ENCODE measurements around the gene PRKCE.

DNA sequence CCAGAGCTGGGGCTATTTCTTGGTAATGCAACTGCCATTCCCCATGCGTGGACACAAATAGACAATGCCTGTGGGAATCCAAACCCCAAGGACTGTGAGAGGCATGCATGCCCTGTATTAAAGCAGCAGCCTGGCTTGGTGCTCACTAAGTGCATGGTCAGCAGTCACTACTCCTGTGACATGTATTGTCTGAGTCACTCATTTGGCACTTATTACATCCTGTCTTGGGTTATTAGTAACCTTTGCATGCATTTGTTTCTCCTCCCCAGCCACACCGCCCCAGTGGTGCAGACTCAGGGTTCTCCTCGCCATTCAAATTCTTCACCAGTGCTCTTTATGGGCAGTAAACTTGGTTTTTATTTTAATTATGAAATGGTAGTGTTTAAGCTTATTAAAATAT, 30.2 kb downstream of the PRKCE start:
- TF ChIP-seq, protein P1, sequence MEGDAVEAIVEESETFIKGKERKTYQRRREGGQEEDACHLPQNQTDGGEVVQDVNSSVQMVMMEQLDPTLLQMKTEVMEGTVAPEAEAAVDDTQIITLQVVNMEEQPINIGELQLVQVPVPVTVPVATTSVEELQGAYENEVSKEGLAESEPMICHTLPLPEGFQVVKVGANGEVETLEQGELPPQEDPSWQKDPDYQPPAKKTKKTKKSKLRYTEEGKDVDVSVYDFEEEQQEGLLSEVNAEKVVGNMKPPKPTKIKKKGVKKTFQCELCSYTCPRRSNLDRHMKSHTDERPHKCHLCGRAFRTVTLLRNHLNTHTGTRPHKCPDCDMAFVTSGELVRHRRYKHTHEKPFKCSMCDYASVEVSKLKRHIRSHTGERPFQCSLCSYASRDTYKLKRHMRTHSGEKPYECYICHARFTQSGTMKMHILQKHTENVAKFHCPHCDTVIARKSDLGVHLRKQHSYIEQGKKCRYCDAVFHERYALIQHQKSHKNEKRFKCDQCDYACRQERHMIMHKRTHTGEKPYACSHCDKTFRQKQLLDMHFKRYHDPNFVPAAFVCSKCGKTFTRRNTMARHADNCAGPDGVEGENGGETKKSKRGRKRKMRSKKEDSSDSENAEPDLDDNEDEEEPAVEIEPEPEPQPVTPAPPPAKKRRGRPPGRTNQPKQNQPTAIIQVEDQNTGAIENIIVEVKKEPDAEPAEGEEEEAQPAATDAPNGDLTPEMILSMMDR (conservative IDR thresholded peaks at IDR 0.05; ENCODE audit: low read depth, low read length), result no peak
- TF ChIP-seq EZH2 (IDR thresholded peaks at IDR 0.05; ENCODE audit: borderline replicate concordance, low read depth, low read length, poor library complexity, severe bottlenecking), result no peak
